ENCODE data around the gene TMEM263.
A peak's percentile ranks its signal among the peaks of the same experiment; 100 is the strongest.

The TMEM263 gene

GRCh38 chr12:106984588-106985137 lies 29.0 kb downstream of the TMEM263 start:
- Mint-ChIP-seq H3K4me3 (peak overlapping the region; percentile 35 to 99 (median 46)), H3K4me1 (peaks cover 41% of the 10 kb centered on the region), H3K9me3 (no peaks in the 10 kb centered on the region), H3K36me3 (ENCODE audit: low read depth) (peaks cover 32% of the 10 kb centered on the region), H3K27me3 (ENCODE audit: low read depth) (no peaks in the 10 kb centered on the region), H3K27ac (peak overlapping the region in 2 of 3 experiments; percentile 70 to 72)
- TF ChIP-seq CTCF (IDR thresholded peaks at IDR 0.05; ENCODE audit: unreplicated experiment in 3 of 3) = no peak

- no peak for TF ChIP-seq CTCF (IDR thresholded peaks at IDR 0.05; ENCODE audit: unreplicated experiment in 3 of 3)
- peak overlapping the region; percentile 97 to 99 (median 97) for H3K4me3 Mint-ChIP-seq
- H3K9me3 Mint-ChIP-seq = no peaks in the 10 kb centered on the region
- peaks cover 41% of the 10 kb centered on the region for H3K4me1 Mint-ChIP-seq
- H3K27me3 Mint-ChIP-seq (ENCODE audit: low read depth) = no peaks in the 10 kb centered on the region
- H3K27ac Mint-ChIP-seq = peak overlapping the region; percentile 19 to 72 (median 70)
- H3K36me3 Mint-ChIP-seq (ENCODE audit: low read depth) = peaks cover 32% of the 10 kb centered on the region
Observed at GRCh38 chr12:106985479-106985878, 29.8 kb downstream of the TMEM263 start.

- peak overlapping the region; percentile 97 to 99 (median 97) for H3K4me3 Mint-ChIP-seq
- no peaks in the 10 kb centered on the region for H3K9me3 Mint-ChIP-seq
- peaks cover 34% of the 10 kb centered on the region for H3K4me1 Mint-ChIP-seq
- H3K27me3 Mint-ChIP-seq (ENCODE audit: low read depth) = no peaks in the 10 kb centered on the region
- H3K27ac Mint-ChIP-seq = peak overlapping the region; percentile 70 to 96 (median 95)
- no peak for TF ChIP-seq CTCF (IDR thresholded peaks at IDR 0.05; ENCODE audit: unreplicated experiment in 3 of 3)
- H3K36me3 Mint-ChIP-seq (ENCODE audit: low read depth) = peaks cover 32% of the 10 kb centered on the region
Observed at GRCh38 chr12:106986135-106986534, 30.4 kb downstream of the TMEM263 start.

- peak within 1 kb of the TSS; percentile 97 to 99 (median 97) for H3K4me3 Mint-ChIP-seq
- no peaks in the 10 kb centered on the region for H3K27me3 Mint-ChIP-seq (ENCODE audit: low read depth)
- no peak for TF ChIP-seq CTCF (IDR thresholded peaks at IDR 0.05; ENCODE audit: unreplicated experiment in 3 of 3)
- H3K36me3 Mint-ChIP-seq (ENCODE audit: low read depth) = peaks cover 32% of the 10 kb centered on the region
- peak within 1 kb of the TSS; percentile 70 to 96 (median 95) for H3K27ac Mint-ChIP-seq
- no peaks in the 10 kb centered on the region for H3K9me3 Mint-ChIP-seq
- H3K4me1 Mint-ChIP-seq = peaks cover 33% of the 10 kb centered on the region
Observed at GRCh38 chr12:106986625-106987389, 31.1 kb downstream of the TMEM263 start, which contains the start of gene MTERF2. TSS of gene MTERF2 (minus strand) at chr12:106987146. CDS start at chr12:106978714, 8,432 bp downstream.

- no peaks in the 10 kb centered on the region for H3K9me3 Mint-ChIP-seq
- no peak for TF ChIP-seq CTCF (IDR thresholded peaks at IDR 0.05; ENCODE audit: unreplicated experiment in 3 of 3)
- peaks cover 29% of the 10 kb centered on the region for H3K4me1 Mint-ChIP-seq
- no peaks in the 10 kb centered on the region for H3K27me3 Mint-ChIP-seq (ENCODE audit: low read depth)
- peak overlapping the region; percentile 70 to 96 (median 95) for H3K27ac Mint-ChIP-seq
- H3K4me3 Mint-ChIP-seq = peak overlapping the region; percentile 97 to 99 (median 97)
- peaks cover 32% of the 10 kb centered on the region for H3K36me3 Mint-ChIP-seq (ENCODE audit: low read depth)
Observed at GRCh38 chr12:106987846-106988245, 32.1 kb downstream of the TMEM263 start.

All from nephron (organoid).